ACC112 (cell line): ENCODE data around the gene SMARCD3.

Source experiments
- H2AFZ ChIP-seq: fragments of 200-600 bp; sonication (generic); one replicate; pipeline ENCODE4 v1.6.0; 2017; ENCODE audit warnings: antibody characterized with exemption, low read length; ENCODE audit not compliant: unreplicated experiment
- H3K27ac ChIP-seq: fragments of 200-600 bp; sonication (generic); 2 replicates; pipeline ENCODE4 v1.5.1; 2014; ENCODE audit warnings: low read depth, mild to moderate bottlenecking, antibody characterized with exemption, low read length, moderate library complexity
- H3K27me3 ChIP-seq: fragments of 200-600 bp; sonication (generic); 2 replicates; pipeline ENCODE4 v1.6.1; 2014; ENCODE audit warnings: mild to moderate bottlenecking, antibody characterized with exemption, low read length, moderate library complexity, mixed read lengths; ENCODE audit not compliant: insufficient read depth
- H3K36me3 ChIP-seq: fragments of 200-600 bp; sonication (generic); 2 replicates; pipeline ENCODE4 v1.6.1; 2016; ENCODE audit warnings: mild to moderate bottlenecking, antibody characterized with exemption, low read length, moderate library complexity, mixed read lengths; ENCODE audit not compliant: insufficient read depth
- H3K4me1 ChIP-seq: fragments of 200-600 bp; sonication (generic); one replicate; pipeline ENCODE4 v1.6.1; 2016; ENCODE audit warnings: low read length, mixed read lengths; ENCODE audit not compliant: insufficient read depth, unreplicated experiment, control insufficient read depth
- H3K4me3 ChIP-seq: fragments of 200-600 bp; sonication (generic); 2 replicates; pipeline ENCODE4 v1.5.1; 2014; ENCODE audit warnings: mild to moderate bottlenecking, low read depth, low read length
- H3K79me2 ChIP-seq: fragments of 200-600 bp; sonication (generic); one replicate; pipeline ENCODE4 v1.6.0; 2016; ENCODE audit warnings: low read length; ENCODE audit not compliant: control insufficient read depth, unreplicated experiment, insufficient read depth

The SMARCD3 gene

GRCh38 chr7:151233804-151234203 is 14.7 kb downstream of the SMARCD3 start:
- H3K36me3 ChIP-seq, result peaks cover 7% of the 10 kb centered on the region; the same call in 1 of the 2 replicates
- peak overlapping the region; percentile 83 for H3K4me3 ChIP-seq

GRCh38 chr7:151232917-151233701 is 15.4 kb downstream of the SMARCD3 start:
- H3K79me2 ChIP-seq, result peaks cover 58% of the 10 kb centered on the region
- peak overlapping the region; percentile 83 for H3K4me3 ChIP-seq
- H3K27me3 ChIP-seq, result no peaks in the 10 kb centered on the region
- peaks cover 7% of the 10 kb centered on the region; the same call in 1 of the 2 replicates for H3K36me3 ChIP-seq
- peaks cover 25% of the 10 kb centered on the region for H3K4me1 ChIP-seq
- peak overlapping the region; percentile 72 for H3K27ac ChIP-seq
- no peak overlapping the region for H2AFZ ChIP-seq

More at GRCh38 chr7:151233804-151234203, 14.7 kb downstream of the SMARCD3 start:
- H3K4me1 ChIP-seq, result peaks cover 21% of the 10 kb centered on the region
- H2AFZ ChIP-seq, result no peak overlapping the region
- peak overlapping the region; percentile 72 for H3K27ac ChIP-seq
- peaks cover 61% of the 10 kb centered on the region for H3K79me2 ChIP-seq
- no peaks in the 10 kb centered on the region for H3K27me3 ChIP-seq

DNA sequence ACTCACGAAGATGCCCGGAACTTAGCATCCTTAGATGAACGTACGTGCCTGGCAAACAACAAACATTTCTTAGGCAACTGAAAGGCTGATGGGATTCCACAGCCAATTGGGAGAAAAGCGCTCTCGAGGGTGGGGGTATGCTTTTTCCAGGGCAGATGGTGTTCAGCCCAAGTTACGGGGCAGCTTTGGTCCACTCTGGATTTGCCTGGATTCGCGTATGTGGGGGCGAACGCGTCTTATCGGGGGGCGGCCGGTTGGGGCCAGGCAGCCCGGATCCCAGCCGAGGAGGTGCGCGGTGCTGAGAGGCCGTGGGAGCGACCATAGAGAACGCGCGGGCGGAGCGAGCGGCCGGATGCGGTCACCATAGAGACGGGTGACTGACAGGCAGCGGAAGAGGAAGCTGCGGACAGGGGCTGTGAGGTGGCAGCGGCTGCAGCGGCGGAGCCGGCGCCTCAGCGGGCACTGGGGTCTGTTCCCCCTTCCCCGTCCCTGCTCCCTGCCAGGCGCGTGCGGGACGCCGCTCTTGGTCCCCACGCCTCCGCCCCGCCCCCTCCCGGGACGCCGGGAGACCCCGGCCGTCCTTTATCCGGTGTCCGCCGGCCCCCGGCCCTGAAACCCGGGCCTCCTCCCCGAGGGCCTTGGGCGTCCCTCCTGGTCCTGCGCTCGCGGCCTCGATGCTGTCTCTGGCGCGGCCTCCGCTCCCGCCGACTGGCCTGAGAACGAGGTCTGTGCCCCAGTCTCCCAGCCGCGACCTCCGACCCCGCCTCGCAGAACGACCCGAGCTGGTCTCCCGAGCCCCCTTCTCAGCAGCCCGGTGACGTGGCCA is 16.2 kb downstream of the SMARCD3 start, which contains the start of gene CHPF2:
TSS of gene CHPF2 (plus strand) at position 393 of the 826 bp plus-strand sequence. CDS start 1,529 bp downstream, outside the sequence.
- peak within 1 kb of the TSS; percentile 72 for H3K27ac ChIP-seq
- H3K4me1 ChIP-seq, result peaks cover 28% of the 10 kb centered on the region
- peak within 1 kb of the TSS; percentile 34 for H2AFZ ChIP-seq
- H3K4me3 ChIP-seq, result peak within 1 kb of the TSS; percentile 83
- H3K36me3 ChIP-seq, result peaks cover 7% of the 10 kb centered on the region; the same call in 1 of the 2 replicates
- H3K79me2 ChIP-seq, result peaks cover 50% of the 10 kb centered on the region
- H3K27me3 ChIP-seq, result no peaks in the 10 kb centered on the region

DNA sequence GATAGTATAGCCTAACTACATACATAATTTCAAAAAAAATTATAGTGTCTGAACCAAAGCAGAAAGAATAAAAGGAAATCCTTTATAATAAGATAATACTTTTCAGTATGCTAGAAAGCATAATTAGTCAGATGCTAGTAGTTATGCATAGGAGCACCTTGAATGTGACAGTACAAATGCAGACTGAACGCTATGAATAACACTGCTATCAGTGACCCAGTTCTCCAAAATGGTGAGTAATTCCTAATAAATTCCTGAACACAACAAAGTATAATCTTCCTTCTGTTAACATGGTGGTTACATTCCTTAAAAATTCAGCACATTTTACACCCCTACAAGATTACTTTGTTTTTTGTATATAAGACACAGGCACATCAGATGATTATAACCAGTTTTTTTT is 17.4 kb downstream of the SMARCD3 start:
- no peak overlapping the region for H3K27ac ChIP-seq
- peaks cover 45% of the 10 kb centered on the region for H3K79me2 ChIP-seq
- H3K4me3 ChIP-seq, result peak overlapping the region; percentile 83; the same call in 1 of the 2 replicates
- no peaks in the 10 kb centered on the region for H3K27me3 ChIP-seq
- H2AFZ ChIP-seq, result peak overlapping the region; percentile 34
- H3K4me1 ChIP-seq, result peaks cover 30% of the 10 kb centered on the region
- peaks cover 3% of the 10 kb centered on the region; the same call in 1 of the 2 replicates for H3K36me3 ChIP-seq

- H3K27ac ChIP-seq, result no peak overlapping the region
- H3K4me1 ChIP-seq, result peaks cover 41% of the 10 kb centered on the region
- peaks cover 44% of the 10 kb centered on the region for H3K79me2 ChIP-seq
- H2AFZ ChIP-seq, result no peak overlapping the region
- no peaks in the 10 kb centered on the region for H3K27me3 ChIP-seq
- peaks cover 7% of the 10 kb centered on the region; the same call in 1 of the 2 replicates for H3K36me3 ChIP-seq
- no peak overlapping the region for H3K4me3 ChIP-seq
These were observed 19.2 kb downstream of the SMARCD3 start for GRCh38 chr7:151229249-151229648.

- H3K36me3 ChIP-seq, result peaks cover 9% of the 10 kb centered on the region; the same call in 1 of the 2 replicates
- 0 out of 2 replicates have a peak overlapping the region, but pooled peaks have one; percentile 48 for H3K27ac ChIP-seq
- no peaks in the 10 kb centered on the region for H3K27me3 ChIP-seq
- H2AFZ ChIP-seq, result peak overlapping the region; percentile 79
- H3K4me3 ChIP-seq, result peak overlapping the region; percentile 91
- peaks cover 34% of the 10 kb centered on the region for H3K79me2 ChIP-seq
- H3K4me1 ChIP-seq, result peaks cover 32% of the 10 kb centered on the region
These were observed 20.2 kb downstream of the SMARCD3 start for GRCh38 chr7:151228024-151228866.

GRCh38 chr7:151226875-151227782 is 21.4 kb downstream of the SMARCD3 start, which contains the start of gene ABCF2:
TSS of gene ABCF2 (minus strand) at chr7:151227205. CDS start at chr7:151226458, 747 bp downstream.
- H3K79me2 ChIP-seq, result peaks cover 24% of the 10 kb centered on the region
- peak within 1 kb of the TSS; percentile 81 for H2AFZ ChIP-seq
- no peaks in the 10 kb centered on the region for H3K27me3 ChIP-seq
- peak within 1 kb of the TSS; percentile 48 for H3K27ac ChIP-seq
- peaks cover 32% of the 10 kb centered on the region for H3K4me1 ChIP-seq
- H3K4me3 ChIP-seq, result peak within 1 kb of the TSS; percentile 91
- H3K36me3 ChIP-seq, result peaks cover 19% of the 10 kb centered on the region

DNA sequence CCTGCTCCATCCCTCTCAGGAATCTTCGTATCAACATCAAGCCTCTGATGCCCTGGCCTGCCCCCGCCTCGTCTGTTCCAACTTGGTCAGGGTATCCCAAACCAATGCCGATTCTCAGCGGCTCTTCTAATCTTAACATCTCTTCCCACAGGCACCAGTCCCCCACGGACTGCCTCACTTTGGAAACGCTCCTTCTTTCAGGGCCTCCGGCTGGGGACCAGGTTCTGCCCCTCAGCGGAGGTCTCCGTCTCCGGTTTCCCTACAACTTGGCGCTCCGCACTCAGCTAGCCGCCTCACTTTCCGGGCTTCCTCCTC is 22.0 kb downstream of the SMARCD3 start:
- peaks cover 22% of the 10 kb centered on the region for H3K36me3 ChIP-seq
- H3K27me3 ChIP-seq, result no peaks in the 10 kb centered on the region
- peak overlapping the region; percentile 41; the same call in 1 of the 2 replicates for H3K27ac ChIP-seq
- H3K4me3 ChIP-seq, result peak overlapping the region; percentile 91
- H3K4me1 ChIP-seq, result peaks cover 28% of the 10 kb centered on the region
- peaks cover 24% of the 10 kb centered on the region for H3K79me2 ChIP-seq
- H2AFZ ChIP-seq, result peak overlapping the region; percentile 81

GRCh38 chr7:151225948-151226510 is 22.5 kb downstream of the SMARCD3 start:
- Histone ChIP-seq H3K27ac (peak overlapping the region; percentile 41; the same call in 1 of the 2 replicates), H3K4me3 (peak overlapping the region; percentile 91), H2AFZ (peak overlapping the region; percentile 81), H3K36me3 (peaks cover 22% of the 10 kb centered on the region), H3K79me2 (peaks cover 24% of the 10 kb centered on the region), H3K27me3 (no peaks in the 10 kb centered on the region), H3K4me1 (peaks cover 23% of the 10 kb centered on the region)
